Parathyroid adenoma (tissue), 2 donors: ENCODE measurements around the gene PAN2.

ENCODE experiments used
- H2AFZ ChIP-seq: fragments of 300-600 bp; sonication (generic); one replicate; pipeline ENCODE4 v1.7.0; 2017; ENCODE audit warnings: antibody characterized with exemption, mild to moderate bottlenecking
- H3K27ac ChIP-seq: fragments of 300-600 bp; sonication (generic); one replicate; pipeline ENCODE4 v1.7.0; 2017
- H3K27me3 ChIP-seq: fragments of 300-600 bp; sonication (generic); one replicate; pipeline ENCODE4 v1.7.0; 2017; ENCODE audit warnings: low read length; ENCODE audit not compliant: control insufficient read depth, insufficient read depth
- H3K36me3 ChIP-seq: fragments of 300-600 bp; sonication (generic); one replicate; pipeline ENCODE4 v1.7.0; 2017; ENCODE audit warnings: low read length; ENCODE audit not compliant: control insufficient read depth, insufficient read depth
- H3K4me1 ChIP-seq: fragments of 300-600 bp; sonication (generic); one replicate; pipeline ENCODE4 v1.7.0; 2017; ENCODE audit warnings: control low read depth
- H3K4me2 ChIP-seq: fragments of 300-600 bp; sonication (generic); one replicate; pipeline ENCODE4 v1.7.0; 2017; ENCODE audit warnings: low read length
- H3K4me3 ChIP-seq: fragments of 300-600 bp; sonication (generic); one replicate; pipeline ENCODE4 v1.7.0; 2017; ENCODE audit warnings: low read depth, low read length
- H3K79me2 ChIP-seq: fragments of 300-600 bp; sonication (generic); one replicate; pipeline ENCODE4 v1.7.0; 2017; ENCODE audit warnings: control low read depth
- H3K9ac ChIP-seq: fragments of 300-600 bp; sonication (generic); one replicate; pipeline ENCODE4 v1.7.0; 2017; ENCODE audit warnings: mild to moderate bottlenecking
- H3K9me3 ChIP-seq: fragments of 300-600 bp; sonication (generic); one replicate; pipeline ENCODE4 v1.7.0; 2017; ENCODE audit warnings: low read length; ENCODE audit not compliant: control insufficient read depth
- TF ChIP-seq, protein P1 (sequence below): fragments of 300-600 bp; sonication (generic); IDR thresholded peaks from one replicate; pipeline ENCODE4 v1.7.0; 2017; ENCODE audit warnings: antibody characterized with exemption, mild to moderate bottlenecking
- donor health status: primary hyperparathyroidism.

Gene PAN2

DNA sequence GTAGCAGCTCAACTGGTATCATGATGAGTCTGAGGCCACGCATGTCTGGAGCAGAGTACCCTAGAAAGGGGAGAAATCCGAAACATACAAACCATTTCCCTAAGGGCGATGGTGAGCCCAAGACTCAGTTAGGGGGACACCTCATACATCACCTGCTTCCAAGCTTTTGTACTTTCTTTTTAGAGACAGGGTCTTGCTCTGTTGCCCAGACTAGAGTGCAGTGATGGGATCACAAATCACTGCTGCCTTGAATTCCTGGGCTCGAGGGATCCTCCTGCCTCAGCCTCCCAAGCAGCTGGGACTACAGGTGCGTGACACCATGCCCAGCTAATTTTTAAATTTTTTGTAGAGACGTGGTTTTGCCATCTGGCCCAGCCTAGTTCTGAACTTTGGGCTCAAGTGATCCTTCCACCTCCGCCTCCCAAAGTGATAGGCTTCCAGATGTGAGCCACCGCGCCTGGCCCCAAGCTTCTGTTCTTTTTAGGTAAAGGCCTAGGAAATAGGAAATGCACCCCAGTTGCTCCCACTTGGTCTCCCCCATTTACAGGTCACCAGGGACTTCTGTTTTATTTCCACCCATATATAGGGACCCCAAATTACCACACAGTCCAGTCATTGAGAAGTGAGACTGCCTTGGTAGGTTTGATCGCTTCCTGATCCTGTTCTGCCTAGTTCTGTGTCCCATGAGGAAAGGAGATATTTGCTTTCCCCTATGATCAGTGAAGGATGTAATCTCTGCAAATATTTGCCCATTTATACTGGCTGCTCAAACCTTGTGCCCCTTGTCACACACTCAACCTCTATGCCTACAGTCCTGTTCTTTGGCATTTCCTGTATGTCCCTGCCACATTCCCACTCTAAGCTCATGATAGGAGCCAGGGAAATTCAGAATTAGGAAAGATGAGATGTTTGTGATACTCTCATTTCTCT is 28.6 kb upstream of the PAN2 start, which contains the start of gene APOF:
Gene APOF (minus strand): TSS at position 728 of the 930 bp plus-strand sequence. CDS start 112 bp downstream, at position 616.
- TF ChIP-seq, protein P1, sequence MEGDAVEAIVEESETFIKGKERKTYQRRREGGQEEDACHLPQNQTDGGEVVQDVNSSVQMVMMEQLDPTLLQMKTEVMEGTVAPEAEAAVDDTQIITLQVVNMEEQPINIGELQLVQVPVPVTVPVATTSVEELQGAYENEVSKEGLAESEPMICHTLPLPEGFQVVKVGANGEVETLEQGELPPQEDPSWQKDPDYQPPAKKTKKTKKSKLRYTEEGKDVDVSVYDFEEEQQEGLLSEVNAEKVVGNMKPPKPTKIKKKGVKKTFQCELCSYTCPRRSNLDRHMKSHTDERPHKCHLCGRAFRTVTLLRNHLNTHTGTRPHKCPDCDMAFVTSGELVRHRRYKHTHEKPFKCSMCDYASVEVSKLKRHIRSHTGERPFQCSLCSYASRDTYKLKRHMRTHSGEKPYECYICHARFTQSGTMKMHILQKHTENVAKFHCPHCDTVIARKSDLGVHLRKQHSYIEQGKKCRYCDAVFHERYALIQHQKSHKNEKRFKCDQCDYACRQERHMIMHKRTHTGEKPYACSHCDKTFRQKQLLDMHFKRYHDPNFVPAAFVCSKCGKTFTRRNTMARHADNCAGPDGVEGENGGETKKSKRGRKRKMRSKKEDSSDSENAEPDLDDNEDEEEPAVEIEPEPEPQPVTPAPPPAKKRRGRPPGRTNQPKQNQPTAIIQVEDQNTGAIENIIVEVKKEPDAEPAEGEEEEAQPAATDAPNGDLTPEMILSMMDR, result no peak
- H3K27me3 ChIP-seq, result no peaks in the 10 kb centered on the region

DNA sequence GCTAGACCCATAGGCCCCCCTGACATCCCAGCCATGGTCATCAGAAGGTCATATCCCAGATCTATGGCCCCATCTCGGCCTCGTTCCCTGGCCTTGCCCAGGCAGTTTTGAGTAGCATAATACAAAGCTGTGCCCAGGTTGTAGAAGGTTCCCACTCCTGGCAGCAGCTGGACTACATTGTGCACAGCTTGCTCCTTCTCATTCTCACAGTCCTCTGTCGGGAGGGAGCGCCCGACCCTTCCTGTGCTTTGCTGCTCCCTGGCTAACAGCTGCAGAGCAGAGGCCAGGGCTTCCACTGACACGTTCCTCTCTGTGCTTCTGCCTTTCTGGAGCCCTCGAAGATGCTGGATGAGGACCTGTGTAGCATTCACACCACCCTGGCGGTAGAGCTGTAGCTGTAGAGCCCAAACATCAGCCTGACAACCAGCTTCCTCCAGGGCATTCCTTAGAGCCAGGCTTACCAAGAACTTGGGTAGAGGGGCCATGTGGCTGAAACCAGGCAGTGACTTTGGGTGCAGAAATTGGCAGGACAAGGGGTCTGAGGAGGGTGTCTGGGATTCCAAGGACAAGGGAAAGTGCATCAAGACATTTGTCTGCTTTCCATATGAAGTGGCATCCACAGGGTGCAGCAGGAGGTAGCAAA is 27.8 kb upstream of the PAN2 start:
- Histone ChIP-seq H3K9ac (no peak overlapping the region), H3K27me3 (no peaks in the 10 kb centered on the region)

More for the DNA sequence above, 28.6 kb upstream of the PAN2 start, which contains the start of gene APOF:
- peak within 1 kb of the TSS; percentile 92 for H2AFZ ChIP-seq
- no peak within 1 kb of the TSS for H3K27ac ChIP-seq
- H3K4me1 ChIP-seq, result peaks cover 3% of the 10 kb centered on the region
- H3K4me3 ChIP-seq, result no peak within 1 kb of the TSS
- H3K4me2 ChIP-seq, result no peak within 1 kb of the TSS
- no peak within 1 kb of the TSS for H3K9ac ChIP-seq
- H3K36me3 ChIP-seq, result no peaks in the 10 kb centered on the region
- H3K79me2 ChIP-seq, result no peaks in the 10 kb centered on the region
- no peaks in the 10 kb centered on the region for H3K9me3 ChIP-seq

DNA sequence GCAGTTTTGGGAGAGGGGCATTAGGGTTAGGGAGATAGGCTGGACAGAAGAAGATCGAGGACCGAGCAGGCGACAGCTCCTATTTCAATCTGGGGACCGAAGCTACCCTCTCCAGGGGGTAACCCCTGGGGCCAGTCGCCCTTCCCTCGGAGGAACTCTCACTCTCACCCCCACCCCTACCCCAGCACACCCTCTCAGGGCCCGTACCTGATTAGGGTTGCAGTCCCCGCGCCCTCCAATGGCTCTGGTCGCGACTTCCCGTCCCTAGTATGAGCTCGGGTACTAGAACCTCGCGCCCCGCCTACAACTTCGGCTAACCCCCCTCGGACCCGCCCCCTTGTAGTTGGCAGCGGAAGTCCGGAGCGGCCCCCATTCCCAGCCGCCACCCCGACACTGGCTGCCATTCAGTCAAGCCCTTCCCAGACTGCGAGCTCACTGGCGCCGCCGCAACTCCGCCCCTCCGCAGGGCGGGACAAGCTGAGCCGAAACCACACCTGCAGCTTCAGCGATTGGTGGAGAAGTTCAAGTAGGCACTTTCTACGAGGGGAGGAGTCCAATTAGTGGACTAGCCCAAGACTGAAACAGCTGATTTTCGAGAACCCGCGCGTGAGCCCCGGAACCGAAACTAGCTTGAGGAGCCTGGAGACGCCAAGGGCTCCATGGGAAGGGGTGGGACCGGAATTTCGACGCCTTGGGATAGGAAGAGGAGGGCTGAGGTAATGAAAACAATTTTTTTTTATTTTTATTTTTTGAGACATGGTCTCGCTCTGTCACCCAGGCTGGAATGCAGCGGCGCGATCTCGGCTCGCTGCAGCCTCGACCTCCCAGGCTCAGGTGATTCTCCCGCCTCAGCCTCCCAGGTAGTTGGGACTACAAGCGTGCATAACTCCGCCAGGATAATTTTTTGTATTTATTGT is 26.3 kb upstream of the PAN2 start, which contains the start of gene STAT2:
Gene STAT2 (minus strand): TSS at position 257 of the 917 bp plus-strand sequence. CDS start 3,536 bp downstream, outside the sequence.
- Histone ChIP-seq H3K4me3 (peak within 1 kb of the TSS; percentile 96), H3K4me1 (peaks cover 3% of the 10 kb centered on the region), H3K27ac (peak within 1 kb of the TSS; percentile 92), H2AFZ (peak within 1 kb of the TSS; percentile 92), H3K9ac (peak within 1 kb of the TSS; percentile 51), H3K79me2 (no peaks in the 10 kb centered on the region), H3K27me3 (no peaks in the 10 kb centered on the region), H3K36me3 (no peaks in the 10 kb centered on the region), H3K4me2 (peak within 1 kb of the TSS; percentile 93), H3K9me3 (no peaks in the 10 kb centered on the region)
- TF ChIP-seq, protein P1, result no peak

More for the DNA sequence above, 27.8 kb upstream of the PAN2 start:
- Histone ChIP-seq H3K9me3 (no peaks in the 10 kb centered on the region), H3K4me3 (no peak overlapping the region), H3K79me2 (no peaks in the 10 kb centered on the region), H3K4me2 (no peak overlapping the region), H3K4me1 (peaks cover 3% of the 10 kb centered on the region), H2AFZ (peak overlapping the region; percentile 92), H3K36me3 (no peaks in the 10 kb centered on the region), H3K27ac (peak overlapping the region; percentile 92)
- TF ChIP-seq, protein P1, result no peak

DNA sequence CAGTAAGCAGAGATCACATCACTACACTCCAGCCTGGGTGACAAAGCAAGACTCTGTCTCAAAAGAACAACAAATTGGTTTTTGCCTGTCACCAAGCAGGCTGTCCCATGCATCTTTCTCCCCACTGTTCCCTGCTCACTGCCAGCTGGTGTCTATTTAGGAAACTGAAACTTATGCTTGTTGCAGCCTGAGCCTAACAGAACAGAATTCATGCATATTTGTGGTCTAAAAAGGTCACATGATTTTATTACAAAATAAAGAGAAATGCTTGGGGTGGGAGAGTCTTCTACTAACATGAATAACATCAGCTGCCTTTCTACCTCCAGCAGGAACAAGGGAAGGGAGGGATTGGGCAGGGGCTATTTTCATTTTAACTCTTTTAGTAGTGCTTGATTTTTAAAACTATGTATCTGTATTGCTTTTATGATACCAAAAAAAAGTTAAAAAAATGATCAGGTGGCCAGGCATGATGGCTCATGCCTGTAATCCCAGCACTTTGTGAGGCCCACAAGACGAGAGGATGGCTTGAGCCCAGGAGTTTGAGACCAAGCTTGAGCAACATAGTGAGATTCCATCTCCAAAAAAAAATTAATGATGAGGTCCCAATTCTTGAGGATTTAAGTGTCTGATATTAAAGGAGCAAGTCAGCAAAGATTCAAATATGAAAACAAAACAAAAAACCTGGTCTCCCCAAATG is 25.2 kb upstream of the PAN2 start:
- Histone ChIP-seq H3K9ac (peak overlapping the region; percentile 49), H3K79me2 (no peaks in the 10 kb centered on the region), H3K27ac (peak overlapping the region; percentile 75), H3K36me3 (no peaks in the 10 kb centered on the region), H3K9me3 (no peaks in the 10 kb centered on the region), H2AFZ (peak overlapping the region; percentile 71), H3K4me2 (peak overlapping the region; percentile 93), H3K4me3 (peak overlapping the region; percentile 96), H3K4me1 (peaks cover 3% of the 10 kb centered on the region), H3K27me3 (no peaks in the 10 kb centered on the region)
- TF ChIP-seq, protein P1, result no peak
